Keratinocyte (primary cell): ENCODE results near the gene AGBL3.

Experiments
- EZH2 ChIP-seq: IDR thresholded peaks from one replicate; pipeline ENCODE4 v1.6.1; 2012; ENCODE audit warnings: inconsistent platforms, mild to moderate bottlenecking, low read length, moderate library complexity
- TF ChIP-seq, protein P1 (sequence below), 3 experiments: IDR thresholded peaks in 1 of 3; conservative IDR thresholded peaks in 1 of 3; optimal IDR thresholded peaks in 1 of 3; 2 replicates in 2 of 3; 3 replicates in 1 of 3; pipeline versions ENCODE3 to v1.5.1; 2011; ENCODE audit warnings: low read length in 3 of 3, mild to moderate bottlenecking in 3 of 3, moderate library complexity in 2 of 3, control low read depth in 1 of 3, inconsistent platforms in 1 of 3; ENCODE audit not compliant: insufficient read depth in 2 of 3; ENCODE audit errors: extremely low read depth in 1 of 3

DNA sequence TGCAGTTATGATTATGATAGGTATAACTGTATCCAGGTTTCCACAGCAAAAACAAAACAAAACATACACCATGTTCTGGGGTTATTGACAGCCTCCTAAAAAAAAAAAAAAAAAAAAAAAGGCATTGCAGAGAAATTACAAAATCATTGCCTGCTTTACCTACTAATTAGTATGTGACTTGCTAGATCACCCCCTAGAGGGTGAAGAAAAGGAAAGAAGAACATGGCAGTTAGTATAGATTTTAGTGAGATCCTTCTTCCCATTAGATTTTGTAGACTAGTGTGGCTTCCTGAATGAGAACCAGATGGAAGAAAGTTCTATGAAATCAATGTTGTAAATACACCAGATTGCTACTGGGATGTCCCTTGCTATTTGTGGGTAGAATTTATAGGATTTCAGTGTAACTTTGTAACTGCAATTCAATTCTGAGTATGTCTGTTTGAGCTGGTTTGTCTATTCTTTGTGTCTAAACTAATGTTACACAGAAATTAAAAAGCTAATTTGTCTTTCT lies 24.0 kb upstream of the AGBL3 start:
- TF ChIP-seq, protein P1, sequence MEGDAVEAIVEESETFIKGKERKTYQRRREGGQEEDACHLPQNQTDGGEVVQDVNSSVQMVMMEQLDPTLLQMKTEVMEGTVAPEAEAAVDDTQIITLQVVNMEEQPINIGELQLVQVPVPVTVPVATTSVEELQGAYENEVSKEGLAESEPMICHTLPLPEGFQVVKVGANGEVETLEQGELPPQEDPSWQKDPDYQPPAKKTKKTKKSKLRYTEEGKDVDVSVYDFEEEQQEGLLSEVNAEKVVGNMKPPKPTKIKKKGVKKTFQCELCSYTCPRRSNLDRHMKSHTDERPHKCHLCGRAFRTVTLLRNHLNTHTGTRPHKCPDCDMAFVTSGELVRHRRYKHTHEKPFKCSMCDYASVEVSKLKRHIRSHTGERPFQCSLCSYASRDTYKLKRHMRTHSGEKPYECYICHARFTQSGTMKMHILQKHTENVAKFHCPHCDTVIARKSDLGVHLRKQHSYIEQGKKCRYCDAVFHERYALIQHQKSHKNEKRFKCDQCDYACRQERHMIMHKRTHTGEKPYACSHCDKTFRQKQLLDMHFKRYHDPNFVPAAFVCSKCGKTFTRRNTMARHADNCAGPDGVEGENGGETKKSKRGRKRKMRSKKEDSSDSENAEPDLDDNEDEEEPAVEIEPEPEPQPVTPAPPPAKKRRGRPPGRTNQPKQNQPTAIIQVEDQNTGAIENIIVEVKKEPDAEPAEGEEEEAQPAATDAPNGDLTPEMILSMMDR (optimal IDR thresholded peaks at IDR 0.05 in 1 of 3, IDR thresholded peaks at IDR 0.05 in 1 of 3, conservative IDR thresholded peaks at IDR 0.05 in 1 of 3; ENCODE audit: extremely low read depth in 1 of 3, insufficient read depth in 2 of 3, low read length in 3 of 3), result no peak
- no peak for TF ChIP-seq EZH2
